ENCODE measurements around the gene SHROOM3.

SHROOM3 gene

GRCh38 chr4:76781698-76782595 is 346.9 kb downstream of the SHROOM3 start:
- DNase-seq (ENCODE audit: low spot score), result no peak

- no peak for DNase-seq (ENCODE audit: low spot score)
These were observed 347.8 kb downstream of the SHROOM3 start for GRCh38 chr4:76782837-76783236.

GRCh38 chr4:76783836-76784235 is 348.8 kb downstream of the SHROOM3 start:
- DNase-seq (ENCODE audit: low spot score), result no peak

- DNase-seq (ENCODE audit: low spot score), result no peak
These were observed 349.2 kb downstream of the SHROOM3 start for GRCh38 chr4:76784237-76784636.

GRCh38 chr4:76787898-76788297 is 352.9 kb downstream of the SHROOM3 start:
- DNase-seq (ENCODE audit: low spot score), result no peak

- no peak for DNase-seq (ENCODE audit: low spot score)
These were observed 355.3 kb downstream of the SHROOM3 start for GRCh38 chr4:76790377-76790776.

- DNase-seq (ENCODE audit: low spot score), result no peak
These were observed 356.4 kb downstream of the SHROOM3 start for GRCh38 chr4:76791479-76791878.

- DNase-seq (ENCODE audit: low spot score), result no peak
These were observed 357.4 kb downstream of the SHROOM3 start for GRCh38 chr4:76792418-76792817.

GRCh38 chr4:76795243-76795642 is 360.2 kb downstream of the SHROOM3 start:
- DNase-seq (ENCODE audit: low spot score), result no peak

GRCh38 chr4:76799140-76799539 is 364.1 kb downstream of the SHROOM3 start:
- no peak for DNase-seq (ENCODE audit: low spot score)

- DNase-seq (ENCODE audit: low spot score), result no peak
These were observed 364.7 kb downstream of the SHROOM3 start for GRCh38 chr4:76799718-76800117.

GRCh38 chr4:76800902-76801301 is 365.9 kb downstream of the SHROOM3 start:
- DNase-seq (ENCODE audit: low spot score), result no peak

- DNase-seq (ENCODE audit: low spot score), result no peak
These were observed 366.7 kb downstream of the SHROOM3 start for GRCh38 chr4:76801621-76802235.

- no peak for DNase-seq (ENCODE audit: low spot score)
These were observed 367.4 kb downstream of the SHROOM3 start for GRCh38 chr4:76802236-76803021.

GRCh38 chr4:76803522-76803921 is 368.5 kb downstream of the SHROOM3 start:
- DNase-seq (ENCODE audit: low spot score), result no peak

- DNase-seq (ENCODE audit: low spot score), result no peak
These were observed 369.1 kb downstream of the SHROOM3 start for GRCh38 chr4:76804096-76804495.

- no peak for DNase-seq (ENCODE audit: low spot score)
These were observed 371.3 kb downstream of the SHROOM3 start for GRCh38 chr4:76806346-76806745.

GRCh38 chr4:76806757-76807156 is 371.7 kb downstream of the SHROOM3 start:
- DNase-seq (ENCODE audit: low spot score), result no peak

- no peak for DNase-seq (ENCODE audit: low spot score)
These were observed 374.7 kb downstream of the SHROOM3 start for GRCh38 chr4:76809594-76810305.

- no peak for DNase-seq (ENCODE audit: low spot score)
These were observed 376.8 kb downstream of the SHROOM3 start for GRCh38 chr4:76811604-76812412.

- DNase-seq (ENCODE audit: low spot score), result no peak
These were observed 378.0 kb downstream of the SHROOM3 start for GRCh38 chr4:76813070-76813469.
